Suprapubic skin (tissue), 4 donors: Measurements from ENCODE around the gene URB1.

Source experiments
- CTCF ChIP-seq, 2 donors: fragments of 200-600 bp in 1 of 2; fragments of 450-650 bp in 1 of 2; sonication (generic) in 1 of 2; IDR thresholded peaks; one replicate each; pipeline ENCODE4 v1.5.1; 2016 to 2019; ENCODE audit warnings: antibody characterized with exemption in 2 of 2, mild to moderate bottlenecking in 1 of 2, moderate library complexity in 1 of 2
- EP300 ChIP-seq: sonication (generic); formaldehyde crosslinking; IDR thresholded peaks from one replicate; pipeline ENCODE4 v1.6.1; 2017; ENCODE audit warnings: antibody characterized with exemption
- POLR2A ChIP-seq, 2 donors: fragments of 450-650 bp; IDR thresholded peaks; one replicate each; pipeline ENCODE4 v1.6.1; 2017; ENCODE audit warnings: antibody characterized with exemption in 2 of 2, mild to moderate bottlenecking in 2 of 2, moderate library complexity in 2 of 2
- POLR2AphosphoS5 ChIP-seq, 3 donors: sonication (generic); formaldehyde crosslinking; IDR thresholded peaks; one replicate each; pipeline ENCODE4 v1.6.1; 2017; ENCODE audit warnings: antibody characterized with exemption in 3 of 3

GRCh38 chr21:32347351-32347750 lies 45.5 kb downstream of the URB1 start:
- no peak for TF ChIP-seq CTCF (IDR thresholded peaks at IDR 0.05)
- no peak for TF ChIP-seq POLR2AphosphoS5 (IDR thresholded peaks at IDR 0.05)
- no peak for TF ChIP-seq POLR2A (IDR thresholded peaks at IDR 0.05)
- TF ChIP-seq EP300: no peak
